PC-9 (cell line): Measurements from ENCODE around the gene PPP2R2C. TPM values are rescaled to one million over a fixed set of nuclear protein-coding genes. Genes with fewer than 3 reads are reported as not detected.

ENCODE experiments used
- BruUV-seq: library from RNA; stranded (reverse); fragments of 400-500 nt; replicated peaks from 2 replicates; lab custom pipeline; 2021; lab: Mats Ljungman, UMichigan
- CTCF ChIA-PET: fragments of 300-600 bp; sonication (Branson Sonifier 250); formaldehyde crosslinking; loops from one replicate; lab custom pipeline; 2022; ENCODE audit warnings: antibody characterized with exemption; lab: Charles Lee
- POLR2A ChIA-PET: fragments of 300-600 bp; sonication (Branson Sonifier 250); formaldehyde crosslinking; loops from one replicate; lab custom pipeline; 2022; ENCODE audit warnings: antibody characterized with exemption; ENCODE audit not compliant: unreplicated experiment; lab: Charles Lee
- DNase-seq, 2 experiments: peaks; one replicate each; pipeline versions ENCODE4 v3.0.0 to v3.0.0-alpha.2; 2015 to 2022; ENCODE audit warnings: mixed read lengths in 1 of 2
- H2AFZ ChIP-seq: fragments of 200-600 bp; sonication (generic); 2 replicates; pipeline ENCODE4 v1.8.1; 2017; ENCODE audit warnings: antibody characterized with exemption
- H3F3A ChIP-seq: fragments of 200-600 bp; sonication (generic); 2 replicates; pipeline ENCODE4 v1.8.1; 2017; ENCODE audit warnings: antibody characterized with exemption, mild to moderate bottlenecking, low read depth; ENCODE audit not compliant: insufficient read depth
- H3K27ac ChIP-seq: fragments of 200-600 bp; sonication (generic); 2 replicates; pipeline ENCODE4 v1.6.1; 2016; ENCODE audit warnings: mixed run types
- H3K27me3 ChIP-seq: fragments of 200-600 bp; sonication (generic); 2 replicates; pipeline ENCODE4 v1.6.1; 2016; ENCODE audit warnings: low read depth, mixed run types; ENCODE audit not compliant: insufficient read depth
- H3K36me3 ChIP-seq: fragments of 200-600 bp; sonication (generic); 2 replicates; pipeline ENCODE4 v1.6.1; 2016; ENCODE audit warnings: low read depth, mixed run types
- H3K4me1 ChIP-seq: fragments of 200-600 bp; sonication (generic); replicated peaks from 2 replicates; pipeline ENCODE4 v1.6.1; 2016; ENCODE audit warnings: mixed run types; ENCODE audit not compliant: insufficient read depth
- H3K4me2 ChIP-seq: fragments of 200-600 bp; sonication (generic); 2 replicates; pipeline ENCODE4 v1.6.1; 2017; ENCODE audit warnings: mixed run types
- H3K4me3 ChIP-seq: fragments of 200-600 bp; sonication (generic); 2 replicates; pipeline ENCODE4 v1.6.1; 2016; ENCODE audit warnings: mixed run types
- H3K79me2 ChIP-seq: fragments of 200-600 bp; sonication (generic); 2 replicates; pipeline ENCODE4 v1.6.1; 2017; ENCODE audit warnings: low read depth, mixed run types
- H3K9me2 ChIP-seq: fragments of 200-600 bp; sonication (generic); 2 replicates; pipeline ENCODE4 v1.8.1; 2017; ENCODE audit warnings: mild to moderate bottlenecking; ENCODE audit not compliant: insufficient read depth
- H3K9me3 ChIP-seq: fragments of 200-600 bp; sonication (generic); 2 replicates; pipeline ENCODE4 v1.8.1; 2016; ENCODE audit warnings: low read depth; ENCODE audit not compliant: insufficient read depth
- H4K20me1 ChIP-seq: fragments of 200-600 bp; sonication (generic); 2 replicates; pipeline ENCODE4 v1.8.1; 2017; ENCODE audit not compliant: insufficient read depth
- CTCF ChIP-seq: fragments of 200-600 bp; sonication (generic); conservative IDR thresholded peaks from 2 replicates; pipeline ENCODE4 v1.6.1; 2017; ENCODE audit warnings: mixed run types, antibody characterized with exemption, mild to moderate bottlenecking, moderate library complexity
- EZH2 ChIP-seq: fragments of 200-600 bp; sonication (generic); IDR thresholded peaks from 2 replicates; pipeline ENCODE4 v1.8.0; 2017; ENCODE audit warnings: antibody characterized with exemption, low read depth
- intact Hi-C: fragments of 100-400 bp; cut with micrococcal nuclease; formaldehyde crosslinking; loops from one replicate; pipeline ENCODE4 v1.10.0; 2022; ENCODE audit not compliant: unreplicated experiment
- total RNA-seq: library from RNA; stranded (reverse); gene quantifications from 2 replicates; pipeline ENCODE4 v1.2.3, GENCODE V29; 2021

Gene PPP2R2C
- total RNA-seq, 1 experiment from 2014 or later, result 40.9 TPM

GRCh38 chr4:6468376-6468775 lies 4.0 kb downstream of the PPP2R2C start:
- intact Hi-C loops, result no loop called here
- no peaks in the 10 kb centered on the region for H4K20me1 ChIP-seq
- no peaks in the 10 kb centered on the region for H3K27me3 ChIP-seq
- DNase-seq, result no peak
- H3K4me2 ChIP-seq, result no peak overlapping the region
- POLR2A ChIA-PET, result no interaction called here
- no peaks in the 10 kb centered on the region for H3K36me3 ChIP-seq
- CTCF ChIA-PET, result no interaction called here
- TF ChIP-seq CTCF, result no peak
- TF ChIP-seq EZH2, result no peak
- H3K9me2 ChIP-seq, result no peaks in the 10 kb centered on the region
- no peak overlapping the region for H3K4me3 ChIP-seq
- H3F3A ChIP-seq, result no peaks in the 10 kb centered on the region
- H3K9me3 ChIP-seq, result no peaks in the 10 kb centered on the region
- peaks cover 55% of the 10 kb centered on the region for H3K79me2 ChIP-seq
- BruUV-seq, result no TSS peak
- no peak overlapping the region for H3K27ac ChIP-seq
- no peaks in the 10 kb centered on the region for H3K4me1 ChIP-seq
- H2AFZ ChIP-seq, result no peak overlapping the region

GRCh38 chr4:6467600-6467999 lies 4.8 kb downstream of the PPP2R2C start:
- H2AFZ ChIP-seq, result no peak overlapping the region
- no TSS peak for BruUV-seq
- TF ChIP-seq EZH2 (no peak), CTCF (no peak)
- no peaks in the 10 kb centered on the region for H3K9me2 ChIP-seq
- H3K36me3 ChIP-seq, result no peaks in the 10 kb centered on the region
- no peak for DNase-seq
- H3K4me3 ChIP-seq, result no peak overlapping the region
- POLR2A ChIA-PET, result no interaction called here
- no peaks in the 10 kb centered on the region for H4K20me1 ChIP-seq
- CTCF ChIA-PET, result interaction anchor here (0.5 kb wide), 1 partner anchor 755 kb away, joined by 3 read pairs; no protein-coding TSS in a partner anchor
- intact Hi-C loops, result no loop called here
- no peaks in the 10 kb centered on the region for H3F3A ChIP-seq
- no peak overlapping the region for H3K4me2 ChIP-seq
- H3K4me1 ChIP-seq, result no peaks in the 10 kb centered on the region
- H3K79me2 ChIP-seq, result peaks cover 55% of the 10 kb centered on the region
- H3K27me3 ChIP-seq, result no peaks in the 10 kb centered on the region
- no peak overlapping the region for H3K27ac ChIP-seq
- no peaks in the 10 kb centered on the region for H3K9me3 ChIP-seq

GRCh38 chr4:6466756-6467381 lies 5.5 kb downstream of the PPP2R2C start:
- Histone ChIP-seq H3K36me3 (no peaks in the 10 kb centered on the region), H3F3A (no peaks in the 10 kb centered on the region), H4K20me1 (no peaks in the 10 kb centered on the region), H3K79me2 (peaks cover 55% of the 10 kb centered on the region), H3K4me2 (no peak overlapping the region), H3K4me1 (no peaks in the 10 kb centered on the region), H3K9me3 (no peaks in the 10 kb centered on the region), H3K27ac (no peak overlapping the region), H3K9me2 (no peaks in the 10 kb centered on the region), H2AFZ (no peak overlapping the region), H3K27me3 (no peaks in the 10 kb centered on the region), H3K4me3 (no peak overlapping the region)
- no TSS peak for BruUV-seq
- CTCF ChIA-PET, result interaction anchor here (0.5 kb wide), 1 partner anchor 755 kb away, joined by 3 read pairs; no protein-coding TSS in a partner anchor
- POLR2A ChIA-PET, result no interaction called here
- TF ChIP-seq CTCF (no peak), EZH2 (no peak)
- intact Hi-C loops, result no loop called here
- DNase-seq, result no peak
